Natural killer cell (primary cell): ENCODE measurements around the gene SASH1. TPM values are rescaled to one million over a fixed set of nuclear protein-coding genes. Genes with fewer than 3 reads are reported as not detected.

Source experiments
- ATAC-seq, 3 donors: fragments of 150-1000 bp in 2 of 3; fragments of 200-7000 bp in 1 of 3; cut with Tn5 transposase; 1 replicate in 1 of 3; 2 replicates in 2 of 3; pipeline ENCODE4 v1.10.0; 2021; ENCODE audit warnings: mild to moderate bottlenecking in 2 of 3, moderate library complexity in 2 of 3
- DNase-seq, 2 donors: peaks; one replicate each; pipeline versions ENCODE4 v3.0.0 to v3.0.0-alpha.2; 2013 to 2021; ENCODE audit warnings: mixed read lengths in 1 of 2
- H3K27ac ChIP-seq: one replicate; pipeline ENCODE4 v1.5.1; 2013; ENCODE audit warnings: mild to moderate bottlenecking, low read length
- H3K27me3 ChIP-seq: one replicate; pipeline ENCODE4 v1.6.1; 2013; ENCODE audit warnings: low read length; ENCODE audit not compliant: control insufficient read depth, insufficient read depth
- H3K36me3 ChIP-seq: one replicate; pipeline ENCODE4 v1.6.1; 2013; ENCODE audit warnings: low read length; ENCODE audit not compliant: control insufficient read depth, insufficient read depth
- H3K4me1 ChIP-seq: one replicate; pipeline ENCODE4 v1.6.1; 2013; ENCODE audit warnings: low read length; ENCODE audit not compliant: control insufficient read depth, insufficient read depth
- H3K4me3 ChIP-seq: one replicate; pipeline ENCODE4 v1.5.1; 2013; ENCODE audit warnings: low read length
- H3K9me3 ChIP-seq: one replicate; pipeline ENCODE4 v1.6.1; 2013; ENCODE audit warnings: low read length; ENCODE audit not compliant: control insufficient read depth, insufficient read depth
- H3K27ac Mint-ChIP-seq, 2 donors: one replicate each; pipeline ENCODE4 v1.8.0; 2022; ENCODE audit warnings: mild to moderate bottlenecking in 2 of 2, mixed read lengths in 2 of 2, moderate library complexity in 1 of 2
- H3K27me3 Mint-ChIP-seq, 2 donors: one replicate each; pipeline ENCODE4 v1.8.0; 2022; ENCODE audit warnings: low read depth in 2 of 2, mixed read lengths in 2 of 2
- H3K36me3 Mint-ChIP-seq: one replicate; pipeline ENCODE4 v1.8.0; 2022; ENCODE audit warnings: mixed read lengths
- H3K4me1 Mint-ChIP-seq, 2 donors: one replicate each; pipeline ENCODE4 v1.8.0; 2022; ENCODE audit warnings: mixed read lengths in 2 of 2
- H3K4me3 Mint-ChIP-seq: one replicate; pipeline ENCODE4 v1.8.0; 2022; ENCODE audit warnings: mild to moderate bottlenecking, moderate library complexity, mixed read lengths
- H3K9me3 Mint-ChIP-seq, 2 donors: one replicate each; pipeline ENCODE4 v1.8.0; 2022; ENCODE audit warnings: mixed read lengths in 2 of 2
- CTCF ChIP-seq: fragments of 200-600 bp; IDR thresholded peaks from one replicate; pipeline ENCODE4 v1.8.0; 2022; ENCODE audit warnings: antibody characterized with exemption
- WGBS: methylation state at CpG from one replicate; pipeline ENCODE4 v1.1.7; 2013; ENCODE audit warnings: missing lambda C conversion rate; ENCODE audit not compliant: insufficient coverage; 5-methylcytosine and 5-hydroxymethylcytosine counted together
- intact Hi-C: fragments of 100-400 bp; cut with micrococcal nuclease; formaldehyde crosslinking; loops from one replicate; pipeline ENCODE4 v1.14.2; 2022
- total RNA-seq, 4 donors: library from RNA; stranded (reverse); fragments of 120-200 nt in 1 of 4; gene quantifications; one replicate each; pipeline versions ENCODE4 v1.2.3 to v1.2.4, GENCODE V29; 2013 to 2022

The SASH1 gene
- total RNA-seq, 3 donors from 2014 or later (not counting 1 experiment from before 2014, with no cell fraction given): 0.63 to 6.2 (median 2.7) TPM

- H3K36me3 Mint-ChIP-seq: no peaks in the 10 kb centered on the region
- no peak for ATAC-seq
These were observed 125.3 kb downstream of the SASH1 start for GRCh38 chr6:148467926-148468325.

GRCh38 chr6:148470156-148470555 lies 127.5 kb downstream of the SASH1 start:
- H3K36me3 Mint-ChIP-seq: no peaks in the 10 kb centered on the region
- intact Hi-C loops: no loop called here
- peaks cover 18 to 30% of the 10 kb centered on the region in 2 donors for H3K27me3 Mint-ChIP-seq
- H3K4me1 Mint-ChIP-seq: no peaks in the 10 kb centered on the region
- WGBS: 79% methylated on average over 8 of the region's 8 CpGs
- no peaks in the 10 kb centered on the region for H3K9me3 Mint-ChIP-seq
- ATAC-seq (no peak), DNase-seq (no peak)
- Histone ChIP-seq H3K4me3 (no peak overlapping the region), H3K27me3 (no peaks in the 10 kb centered on the region), H3K4me1 (no peaks in the 10 kb centered on the region), H3K9me3 (no peaks in the 10 kb centered on the region), H3K36me3 (no peaks in the 10 kb centered on the region), H3K27ac (no peak overlapping the region)
- no peak for TF ChIP-seq CTCF
- H3K27ac Mint-ChIP-seq: no peak overlapping the region
- H3K4me3 Mint-ChIP-seq: no peak overlapping the region

More at GRCh38 chr6:148467926-148468325, 125.3 kb downstream of the SASH1 start:
- no peak overlapping the region for H3K27ac ChIP-seq
- no peaks in the 10 kb centered on the region for H3K36me3 ChIP-seq
- Mint-ChIP-seq H3K4me3 (no peak overlapping the region), H3K27ac (no peak overlapping the region), H3K9me3 (no peaks in the 10 kb centered on the region), H3K27me3 (peaks cover 25 to 31% of the 10 kb centered on the region in 2 donors), H3K4me1 (peaks cover 0 to 7% of the 10 kb centered on the region in 2 donors)
- no peaks in the 10 kb centered on the region for H3K4me1 ChIP-seq
- no peaks in the 10 kb centered on the region for H3K9me3 ChIP-seq
- no peaks in the 10 kb centered on the region for H3K27me3 ChIP-seq
- TF ChIP-seq CTCF: no peak
- no peak for DNase-seq
- intact Hi-C loops: no loop called here
- H3K4me3 ChIP-seq: no peak overlapping the region
- WGBS: 81% methylated on average over 3 of the region's 4 CpGs

- ATAC-seq: no peak
- no peak for TF ChIP-seq CTCF
These were observed 128.2 kb downstream of the SASH1 start for GRCh38 chr6:148470606-148471465.

More at GRCh38 chr6:148470606-148471465, 128.2 kb downstream of the SASH1 start:
- Mint-ChIP-seq H3K27me3 (peaks cover 15 to 30% of the 10 kb centered on the region in 2 donors), H3K9me3 (no peaks in the 10 kb centered on the region), H3K4me1 (no peaks in the 10 kb centered on the region), H3K27ac (no peak overlapping the region), H3K4me3 (no peak overlapping the region), H3K36me3 (no peaks in the 10 kb centered on the region)
- Histone ChIP-seq H3K36me3 (no peaks in the 10 kb centered on the region), H3K4me1 (no peaks in the 10 kb centered on the region), H3K9me3 (no peaks in the 10 kb centered on the region), H3K27me3 (no peaks in the 10 kb centered on the region), H3K4me3 (no peak overlapping the region), H3K27ac (no peak overlapping the region)
- intact Hi-C loops: no loop called here
- 74% methylated on average over 10 of the region's 10 CpGs for WGBS
- DNase-seq: no peak
